Suprapubic skin (tissue), 3 donors: ENCODE measurements around the gene PIGV.

Source experiments
- EP300 ChIP-seq: sonication (generic); formaldehyde crosslinking; IDR thresholded peaks from one replicate; pipeline ENCODE4 v1.6.1; 2017; ENCODE audit warnings: antibody characterized with exemption
- POLR2A ChIP-seq, 2 donors: fragments of 450-650 bp; IDR thresholded peaks; one replicate each; pipeline ENCODE4 v1.6.1; 2017; ENCODE audit warnings: antibody characterized with exemption in 2 of 2, mild to moderate bottlenecking in 2 of 2, moderate library complexity in 2 of 2
- TF ChIP-seq, protein P1 (sequence below), 2 donors: fragments of 200-600 bp in 1 of 2; fragments of 450-650 bp in 1 of 2; sonication (generic) in 1 of 2; IDR thresholded peaks; one replicate each; pipeline ENCODE4 v1.5.1; 2016 to 2019; ENCODE audit warnings: antibody characterized with exemption in 2 of 2, mild to moderate bottlenecking in 1 of 2, moderate library complexity in 1 of 2

- TF ChIP-seq, protein P1, sequence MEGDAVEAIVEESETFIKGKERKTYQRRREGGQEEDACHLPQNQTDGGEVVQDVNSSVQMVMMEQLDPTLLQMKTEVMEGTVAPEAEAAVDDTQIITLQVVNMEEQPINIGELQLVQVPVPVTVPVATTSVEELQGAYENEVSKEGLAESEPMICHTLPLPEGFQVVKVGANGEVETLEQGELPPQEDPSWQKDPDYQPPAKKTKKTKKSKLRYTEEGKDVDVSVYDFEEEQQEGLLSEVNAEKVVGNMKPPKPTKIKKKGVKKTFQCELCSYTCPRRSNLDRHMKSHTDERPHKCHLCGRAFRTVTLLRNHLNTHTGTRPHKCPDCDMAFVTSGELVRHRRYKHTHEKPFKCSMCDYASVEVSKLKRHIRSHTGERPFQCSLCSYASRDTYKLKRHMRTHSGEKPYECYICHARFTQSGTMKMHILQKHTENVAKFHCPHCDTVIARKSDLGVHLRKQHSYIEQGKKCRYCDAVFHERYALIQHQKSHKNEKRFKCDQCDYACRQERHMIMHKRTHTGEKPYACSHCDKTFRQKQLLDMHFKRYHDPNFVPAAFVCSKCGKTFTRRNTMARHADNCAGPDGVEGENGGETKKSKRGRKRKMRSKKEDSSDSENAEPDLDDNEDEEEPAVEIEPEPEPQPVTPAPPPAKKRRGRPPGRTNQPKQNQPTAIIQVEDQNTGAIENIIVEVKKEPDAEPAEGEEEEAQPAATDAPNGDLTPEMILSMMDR (IDR thresholded peaks at IDR 0.05) = no peak
- TF ChIP-seq POLR2A (IDR thresholded peaks at IDR 0.05) = no peak
- no peak for TF ChIP-seq EP300
Measured at GRCh38 chr1:26749458-26749857, 38.3 kb upstream of the PIGV start.
